ENCODE results near the gene CBLL2.
A peak's percentile ranks its signal among the peaks of the same experiment; 100 is the strongest.
"Not testable (repeated sequence)": the region's sequence is repeated elsewhere in the genome, so short reads cannot be mapped to it uniquely, and the experiment has no call there.

CBLL2 gene

GRCh38 chrX:22272613-22273012 lies at the start of gene CBLL2:
CBLL2 (plus strand) TSS chrX:22272913; CDS start chrX:22272992, 79 bp downstream.
- no peak for DNase-seq (ENCODE audit: low spot score)

- DNase-seq (ENCODE audit: low spot score), result no peak
These were observed 38.3 kb upstream of the CBLL2 start for GRCh38 chrX:22234380-22234779.

- no peak for DNase-seq (ENCODE audit: low spot score)
These were observed 35.2 kb upstream of the CBLL2 start for GRCh38 chrX:22237479-22237878.

GRCh38 chrX:22246620-22247019 lies 26.1 kb upstream of the CBLL2 start:
- DNase-seq (ENCODE audit: low spot score), result no peak

GRCh38 chrX:22247169-22247568 lies 25.5 kb upstream of the CBLL2 start:
- peak; percentile 13 for DNase-seq (ENCODE audit: low spot score)

GRCh38 chrX:22248401-22248800 lies 24.3 kb upstream of the CBLL2 start:
- DNase-seq (ENCODE audit: low spot score), result no peak

- DNase-seq (ENCODE audit: low spot score), result no peak
These were observed 23.3 kb upstream of the CBLL2 start for GRCh38 chrX:22249371-22249770.

- DNase-seq (ENCODE audit: low spot score), result no peak
These were observed 4.0 kb upstream of the CBLL2 start for GRCh38 chrX:22268706-22269105.

DNA sequence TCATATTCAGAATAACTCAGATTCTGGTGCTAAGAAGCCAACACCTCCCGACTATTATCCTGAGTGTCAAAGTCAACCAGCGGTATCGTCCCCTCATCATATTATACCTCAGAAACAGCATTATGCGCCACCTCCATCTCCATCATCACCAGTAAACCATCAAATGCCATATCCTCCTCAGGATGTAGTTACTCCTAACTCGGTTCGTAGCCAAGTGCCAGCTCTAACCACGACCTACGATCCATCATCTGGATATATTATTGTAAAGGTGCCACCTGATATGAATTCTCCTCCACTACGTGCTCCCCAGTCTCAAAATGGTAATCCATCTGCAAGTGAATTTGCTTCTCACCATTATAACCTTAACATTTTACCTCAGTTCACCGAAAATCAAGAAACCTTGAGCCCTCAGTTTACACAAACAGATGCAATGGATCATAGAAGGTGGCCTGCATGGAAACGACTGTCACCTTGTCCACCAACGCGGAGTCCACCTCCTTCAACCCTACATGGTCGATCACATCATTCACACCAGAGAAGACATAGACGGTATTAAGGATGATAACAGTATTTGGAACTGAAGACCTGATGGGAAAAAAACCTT lies 1.1 kb downstream of the CBLL2 start:
- DNase-seq (ENCODE audit: low spot score), result no peak

- no peak for DNase-seq (ENCODE audit: low spot score)
These were observed 4.1 kb downstream of the CBLL2 start for GRCh38 chrX:22276781-22277180.

DNA sequence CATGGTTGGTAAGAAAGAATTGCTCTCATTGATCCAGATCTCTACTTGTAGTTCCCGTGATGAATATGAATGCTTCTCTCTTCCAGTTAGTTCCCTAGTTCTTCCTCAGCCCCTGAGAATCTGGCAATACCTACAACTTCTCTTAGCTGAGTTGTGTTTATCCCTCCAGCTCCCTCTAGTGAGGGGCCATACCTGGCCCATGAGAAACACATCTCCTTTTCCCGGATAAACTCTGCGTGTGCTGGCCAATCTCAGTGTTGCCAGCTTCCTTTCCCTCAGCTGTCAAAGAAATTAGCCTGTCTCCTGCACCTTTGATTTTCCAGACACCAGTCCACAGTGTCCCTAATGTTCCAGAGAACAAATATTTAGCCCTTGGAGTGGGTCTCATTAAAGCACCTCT lies 5.7 kb downstream of the CBLL2 start:
- DNase-seq (ENCODE audit: low spot score), result no peak

GRCh38 chrX:22289209-22289608 lies 16.5 kb downstream of the CBLL2 start:
- not testable (repeated sequence) for DNase-seq (ENCODE audit: low spot score)

- DNase-seq (ENCODE audit: low spot score), result no peak
These were observed 24.2 kb downstream of the CBLL2 start for GRCh38 chrX:22296871-22297270.

- peak; percentile 32 for DNase-seq (ENCODE audit: low spot score)
These were observed 27.4 kb downstream of the CBLL2 start for GRCh38 chrX:22300130-22300529.

DNA sequence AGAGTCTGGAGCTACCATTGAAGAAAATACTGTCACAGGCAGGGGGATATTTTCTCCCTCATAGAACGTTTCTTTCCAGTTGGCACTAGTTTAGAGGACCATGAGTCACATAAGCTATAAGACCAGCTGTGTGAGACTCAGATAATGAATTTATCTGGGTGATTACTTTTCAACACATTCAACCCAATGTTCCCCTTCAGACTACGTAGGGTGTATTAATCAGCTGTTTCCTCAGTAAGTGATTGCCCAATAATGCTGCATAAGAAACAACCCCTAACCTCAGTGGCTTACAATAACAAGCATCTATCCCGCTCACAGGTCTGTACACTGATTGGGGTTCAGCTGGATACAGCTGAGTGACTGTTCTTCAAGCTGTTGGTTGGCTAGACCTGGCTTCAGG lies 38.1 kb downstream of the CBLL2 start:
- DNase-seq (ENCODE audit: low spot score), result no peak

DNA sequence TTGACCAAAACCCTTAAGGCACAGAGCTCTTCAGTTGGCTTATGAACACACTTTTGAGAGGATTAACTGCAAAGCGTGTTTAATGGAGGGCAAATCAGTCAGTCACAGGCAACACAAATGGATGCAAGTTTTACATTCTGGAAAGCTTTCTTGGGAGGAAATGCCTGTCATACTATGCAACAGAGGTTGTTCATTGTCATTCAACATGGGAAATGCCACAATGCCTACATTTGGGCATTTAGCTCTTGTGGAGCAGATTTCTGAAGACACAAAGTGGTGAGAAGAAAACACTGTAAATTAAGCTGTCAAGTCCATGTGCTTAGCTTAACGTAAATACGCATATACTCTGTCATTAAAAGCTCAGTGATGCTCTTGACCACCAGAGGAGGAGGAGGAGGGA lies 41.1 kb downstream of the CBLL2 start:
- no peak for DNase-seq (ENCODE audit: low spot score)

DNA sequence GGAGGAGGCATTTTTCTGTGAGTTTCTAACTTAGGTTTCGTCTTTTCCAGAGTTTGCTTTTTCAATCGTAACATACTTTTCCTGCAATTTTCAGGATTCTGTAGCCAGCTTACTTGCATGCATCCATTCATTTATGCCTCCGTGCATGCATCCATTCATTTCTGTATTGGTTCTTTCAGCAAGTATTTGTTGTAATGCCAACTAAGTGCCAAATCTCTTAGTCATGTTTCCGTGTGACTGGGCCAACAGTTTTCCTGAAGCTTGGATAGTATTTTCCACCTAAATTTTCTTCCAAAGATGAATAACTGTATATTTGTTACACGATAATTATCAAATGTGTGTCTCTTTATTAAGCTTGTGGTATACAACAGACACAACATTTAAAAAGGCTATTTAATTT lies 41.5 kb downstream of the CBLL2 start:
- no peak for DNase-seq (ENCODE audit: low spot score)

DNA sequence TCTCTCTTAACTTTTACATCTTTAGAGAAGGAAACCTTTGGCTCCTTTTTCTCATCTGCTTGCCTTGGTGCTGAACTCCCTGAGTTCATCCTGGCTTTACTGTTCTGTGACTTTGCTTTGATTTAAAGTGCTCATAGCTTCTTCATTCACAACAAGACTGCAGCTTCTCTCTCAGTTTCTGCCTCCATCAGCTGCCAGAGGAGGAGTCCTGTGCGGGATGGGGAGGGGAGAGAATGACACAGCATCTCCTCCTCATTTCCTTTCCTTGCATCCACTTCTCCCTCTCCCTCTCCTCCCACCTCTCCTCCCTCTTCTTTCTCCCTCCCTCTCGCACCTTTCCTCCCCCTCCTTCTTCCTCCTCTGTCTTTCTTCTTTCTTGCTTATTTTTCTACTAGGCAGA lies 42.0 kb downstream of the CBLL2 start:
- DNase-seq (ENCODE audit: low spot score), result no peak

DNA sequence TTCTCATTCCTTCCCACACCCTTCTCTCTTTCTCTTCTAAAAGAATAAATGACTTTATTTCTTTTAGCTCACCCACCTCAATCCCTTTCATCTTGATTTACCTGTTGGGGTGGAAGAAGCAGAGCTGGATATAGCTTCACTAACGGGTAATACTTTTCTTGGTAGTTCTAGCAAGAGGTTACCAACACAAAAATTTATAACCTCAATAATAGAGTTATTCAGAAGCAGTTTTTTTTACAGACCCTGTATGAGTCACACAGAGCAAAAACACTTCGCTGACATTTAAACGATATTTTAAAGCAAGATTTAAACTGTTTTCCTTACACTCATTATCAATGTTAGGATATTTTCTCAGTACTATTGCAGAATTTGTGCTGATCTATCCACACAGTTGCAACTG lies 42.4 kb downstream of the CBLL2 start:
- DNase-seq (ENCODE audit: low spot score), result no peak

DNA sequence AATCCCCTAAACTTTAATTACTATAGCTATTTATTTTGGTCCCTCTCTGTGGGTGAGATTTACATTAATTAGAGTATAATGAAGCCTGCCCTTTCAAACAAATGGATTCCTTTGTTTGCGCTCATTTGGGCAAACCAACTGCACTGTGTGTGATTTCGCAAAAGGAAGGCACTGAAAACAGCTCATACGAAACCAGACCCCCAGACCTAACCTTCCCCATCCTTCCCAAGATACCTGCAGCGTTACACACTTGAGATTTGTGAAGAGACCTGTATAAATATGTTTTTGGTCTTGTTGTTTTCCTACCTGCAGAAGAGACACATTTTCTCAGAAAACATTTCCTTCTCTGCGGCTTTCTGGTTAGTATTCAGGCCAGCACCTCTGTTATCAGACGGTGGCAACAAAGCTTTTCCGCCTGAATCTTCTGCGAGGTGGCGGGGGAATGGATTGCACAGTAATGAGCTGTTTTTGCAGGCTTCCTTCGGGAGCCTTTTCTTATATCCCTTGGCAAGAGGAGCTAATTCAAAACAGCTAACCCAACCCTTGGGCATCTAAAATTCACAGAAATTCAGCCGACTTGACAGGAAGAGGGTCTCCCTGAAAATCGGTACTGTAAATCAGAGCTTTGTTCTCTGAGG lies 47.6 kb downstream of the CBLL2 start:
- no peak for DNase-seq (ENCODE audit: low spot score)

DNA sequence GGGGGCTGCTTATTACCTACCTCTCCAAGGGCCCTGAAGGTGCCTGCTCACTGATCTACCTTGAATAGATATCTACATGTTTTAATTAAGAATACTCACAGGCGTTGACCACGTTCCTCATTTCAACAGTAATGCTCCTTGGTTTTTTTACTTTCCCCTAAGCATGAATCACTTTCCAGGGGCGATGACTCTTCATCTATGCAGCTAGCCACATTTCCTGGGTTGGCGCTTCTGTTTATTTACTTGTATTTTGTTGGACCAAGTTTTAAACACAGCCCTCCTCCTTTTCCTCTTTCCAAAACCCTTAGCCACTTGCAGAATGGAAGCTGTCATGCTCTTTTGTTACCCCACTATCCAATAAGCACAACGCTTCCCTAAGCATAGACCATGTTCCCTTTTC lies 50.8 kb downstream of the CBLL2 start:
- peak; percentile 41 for DNase-seq (ENCODE audit: low spot score)
